RWPE1 (cell line): ENCODE measurements around the gene KLK4.

ENCODE experiments used
- CTCF ChIA-PET: fragments of 350-600 bp; sonication (Branson Sonifier 250); formaldehyde crosslinking; extraction: SDS; loops from one replicate; lab custom pipeline; 2021; lab: Yijun Ruan, JAX
- POLR2A ChIA-PET: fragments of 400-600 bp; formaldehyde crosslinking; extraction: SDS; loops from one replicate; lab custom pipeline; 2020; ENCODE audit warnings: antibody characterized with exemption; ENCODE audit not compliant: low non-redundant PET; lab: Yijun Ruan, JAX
- DNase-seq: peaks from one replicate; pipeline ENCODE4 v3.0.0; 2012; ENCODE audit warnings: low spot score
- H3K27ac ChIP-seq: fragments of 450-650 bp; 2 replicates; pipeline ENCODE4 v1.5.1; 2017
- CTCF ChIP-seq: fragments of 450-650 bp; conservative IDR thresholded peaks from 2 replicates; pipeline ENCODE4 v1.5.1; 2017; ENCODE audit warnings: low read depth, mild to moderate bottlenecking

KLK4 gene

GRCh38 chr19:50921426-50922316 is 10.5 kb upstream of the KLK4 start:
- ChIA-PET POLR2A (no interaction called here), CTCF (interaction anchor here (0.5 to 2.3 kb wide), 29 partner anchors 9 to 735 kb away, joined by 3 to 20 read pairs (median 4); partner anchors contain the start of genes CLEC11A, KLK10 and KLK8)
- DNase-seq = no peak
- no peak for TF ChIP-seq CTCF
- H3K27ac ChIP-seq = no peak overlapping the region

DNA sequence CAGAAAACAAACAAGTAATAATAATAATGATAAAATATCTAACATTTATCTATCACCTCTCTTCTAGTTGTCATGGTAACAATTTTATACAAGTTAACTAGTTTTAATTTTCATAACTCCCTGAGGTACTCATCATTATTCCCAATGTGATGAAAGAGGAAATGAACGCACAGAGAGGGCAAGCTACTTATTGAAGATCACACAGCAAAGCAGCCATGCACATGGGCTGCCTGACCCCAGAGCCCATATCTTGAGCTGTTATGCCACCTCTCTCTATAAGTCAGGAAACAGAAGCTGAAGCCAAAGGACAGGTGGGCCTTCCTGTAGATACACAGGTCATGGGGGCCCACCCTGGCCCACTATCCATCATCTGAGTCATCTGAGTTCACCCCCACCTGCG is 4.9 kb upstream of the KLK4 start:
- no peak for TF ChIP-seq CTCF
- CTCF ChIA-PET = interaction anchor here (0.6 to 1.1 kb wide), 2 partner anchors 100 to 822 kb away, joined by 3 to 6 read pairs; no protein-coding TSS in a partner anchor
- POLR2A ChIA-PET = interaction anchor here (0.5 kb wide), 1 partner anchor 86 kb away, joined by 3 read pairs; no protein-coding TSS in a partner anchor
- no peak overlapping the region for H3K27ac ChIP-seq
- DNase-seq = no peak

GRCh38 chr19:50912727-50913716 is 1.8 kb upstream of the KLK4 start:
- TF ChIP-seq CTCF = no peak
- POLR2A ChIA-PET = no interaction called here
- no peak overlapping the region for H3K27ac ChIP-seq
- CTCF ChIA-PET = interaction anchor here (0.9 kb wide), 1 partner anchor 9 kb away, joined by 4 read pairs; no protein-coding TSS in a partner anchor
- DNase-seq = no peak

GRCh38 chr19:50912102-50912599 is 956 bp upstream of the KLK4 start:
- ChIA-PET POLR2A (interaction anchor here (0.6 kb wide), 1 partner anchor 43 kb away, joined by 3 read pairs; no protein-coding TSS in a partner anchor), CTCF (interaction anchor here (0.9 kb wide), 1 partner anchor 10 kb away, joined by 4 read pairs; no protein-coding TSS in a partner anchor)
- no peak for DNase-seq
- TF ChIP-seq CTCF = no peak
- no peak overlapping the region for H3K27ac ChIP-seq

DNA sequence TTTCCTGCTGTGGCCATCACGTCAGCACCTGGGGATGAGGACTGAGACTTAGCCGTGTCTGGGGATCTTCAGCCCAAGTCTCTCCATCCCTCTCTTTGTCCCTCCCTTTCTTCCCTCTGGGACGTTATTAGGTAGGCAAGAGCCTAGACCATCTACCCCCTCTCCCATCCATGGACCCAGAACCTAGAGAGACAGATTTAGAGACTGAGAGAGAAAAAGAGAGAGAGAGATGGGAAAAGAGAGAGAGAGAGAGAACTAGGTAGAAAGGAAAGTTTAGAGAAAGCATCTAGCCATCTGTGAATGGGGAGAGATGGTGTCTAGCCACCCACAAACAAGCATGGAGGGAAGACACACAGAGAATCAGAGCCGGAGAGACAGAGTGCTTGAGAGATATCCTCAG is 473 bp downstream of the KLK4 start:
- CTCF ChIA-PET = interaction anchor here (0.7 to 1.0 kb wide), 2 partner anchors 19 to 205 kb away, joined by 3 read pairs; no protein-coding TSS in a partner anchor
- DNase-seq = no peak
- no peak for TF ChIP-seq CTCF
- POLR2A ChIA-PET = no interaction called here
- no peak overlapping the region for H3K27ac ChIP-seq
